Stomach smooth muscle (tissue), 2 donors: ENCODE data around the gene CACNA2D2.
"Not testable (repeated sequence)": the region's sequence is repeated elsewhere in the genome, so short reads cannot be mapped to it uniquely, and the experiment has no call there.

Experiments
- H3K27ac ChIP-seq: one replicate; pipeline ENCODE4 v1.7.0; 2013; ENCODE audit warnings: mild to moderate bottlenecking, low read length, inconsistent platforms
- H3K27me3 ChIP-seq, 2 donors: one replicate each; pipeline ENCODE4 v1.7.0; 2013; ENCODE audit warnings: low read length in 2 of 2; ENCODE audit not compliant: insufficient read depth in 2 of 2, control insufficient read depth in 1 of 2
- H3K36me3 ChIP-seq, 2 donors: one replicate each; pipeline ENCODE4 v1.7.0; 2013; ENCODE audit warnings: low read length in 2 of 2; ENCODE audit not compliant: control insufficient read depth in 2 of 2, insufficient read depth in 2 of 2
- H3K4me1 ChIP-seq: one replicate; pipeline ENCODE4 v1.7.0; 2013; ENCODE audit warnings: low read length; ENCODE audit not compliant: control insufficient read depth, insufficient read depth
- H3K4me3 ChIP-seq, 2 donors: one replicate each; pipeline ENCODE4 v1.7.0; 2013; ENCODE audit warnings: low read length in 2 of 2
- H3K9ac ChIP-seq, 2 donors: one replicate each; pipeline ENCODE4 v1.7.0; 2013; ENCODE audit warnings: low read length in 2 of 2, mild to moderate bottlenecking in 1 of 2
- H3K9me3 ChIP-seq, 2 donors: one replicate each; pipeline ENCODE4 v1.7.0; 2013; ENCODE audit warnings: low read length in 2 of 2; ENCODE audit not compliant: control insufficient read depth in 2 of 2
- donor health status: healthy.
- donor health status: Pancreatic carcinoma.

Gene CACNA2D2

DNA sequence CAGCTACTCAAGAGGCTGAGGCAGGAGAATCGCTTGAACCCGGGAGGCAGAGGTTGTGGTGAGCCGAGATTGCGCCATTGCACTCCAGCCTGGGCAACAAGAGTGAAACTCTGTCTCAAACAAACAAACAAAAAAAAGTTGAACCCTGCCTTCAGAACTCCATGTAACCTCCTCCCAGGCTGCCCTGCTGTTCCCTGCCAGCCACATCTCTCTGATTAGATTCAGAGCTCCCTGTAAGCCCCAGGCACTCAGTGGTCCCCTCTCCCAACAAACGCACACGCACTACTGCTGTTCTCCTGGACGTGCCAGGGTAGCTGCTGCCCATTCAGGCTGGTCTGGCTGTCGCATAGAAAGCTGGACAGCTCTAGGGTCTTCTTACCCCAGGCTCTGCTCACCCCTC lies 9.5 kb upstream of the CACNA2D2 start:
- H3K27me3 ChIP-seq, H3K4me3 ChIP-seq, H3K36me3 ChIP-seq, H3K9ac ChIP-seq, H3K27ac ChIP-seq, H3K9me3 ChIP-seq: not testable (repeated sequence)
- peaks cover 14% of the 10 kb centered on the region for H3K4me1 ChIP-seq

DNA sequence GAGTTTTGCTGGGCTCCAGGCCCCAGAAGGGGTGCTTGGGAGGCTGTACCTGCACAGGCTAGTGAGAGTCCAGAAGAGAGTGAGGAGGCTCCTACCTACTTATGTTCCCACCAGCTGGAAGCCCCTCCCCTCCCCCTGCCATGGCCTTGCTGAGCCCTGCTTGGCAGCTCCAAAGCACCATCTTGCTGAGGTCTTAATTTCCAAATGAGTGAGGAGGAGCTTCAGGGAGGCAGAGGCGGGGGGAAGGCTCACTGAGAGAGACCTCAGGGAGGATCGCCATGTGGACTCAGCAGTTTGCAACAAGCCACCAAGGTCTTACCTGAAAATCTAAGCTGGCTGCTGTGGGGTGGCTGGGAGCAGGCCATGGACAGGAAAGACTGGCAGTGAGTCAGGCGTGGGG lies 8.7 kb upstream of the CACNA2D2 start:
- Histone ChIP-seq H3K4me1 (peaks cover 14% of the 10 kb centered on the region), H3K27ac (no peak overlapping the region), H3K9me3 (no peaks in the 10 kb centered on the region), H3K36me3 (no peaks in the 10 kb centered on the region), H3K27me3 (no peaks in the 10 kb centered on the region), H3K9ac (no peak overlapping the region), H3K4me3 (no peak overlapping the region)

DNA sequence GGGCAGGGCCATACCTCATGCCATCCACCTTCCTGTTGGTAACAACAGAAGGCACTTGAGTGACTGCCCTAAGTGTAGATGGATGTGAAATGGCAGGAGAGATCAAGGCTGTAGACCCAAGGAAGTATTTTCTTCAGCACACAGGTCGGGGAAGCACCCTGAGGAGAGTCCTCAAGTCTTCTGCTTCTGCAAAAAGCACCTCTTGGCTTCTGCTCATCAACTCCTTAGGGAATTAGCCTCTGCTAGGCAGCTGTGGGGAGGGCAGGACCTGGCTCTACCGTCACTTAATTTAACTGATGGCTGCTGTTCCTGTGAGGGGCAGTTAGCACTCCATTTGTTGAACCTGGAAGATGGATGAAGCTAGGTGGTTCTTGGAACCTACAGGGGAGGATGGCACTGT lies 6.9 kb upstream of the CACNA2D2 start:
- H3K4me3 ChIP-seq, result no peak overlapping the region
- H3K27me3 ChIP-seq, result no peaks in the 10 kb centered on the region
- H3K36me3 ChIP-seq, result no peaks in the 10 kb centered on the region
- no peak overlapping the region for H3K27ac ChIP-seq
- no peaks in the 10 kb centered on the region for H3K9me3 ChIP-seq
- H3K9ac ChIP-seq, result no peak overlapping the region
- H3K4me1 ChIP-seq, result no peaks in the 10 kb centered on the region

GRCh38 chr3:50509715-50510114 lies 6.3 kb upstream of the CACNA2D2 start:
- H3K9me3 ChIP-seq, result no peaks in the 10 kb centered on the region
- H3K4me1 ChIP-seq, result no peaks in the 10 kb centered on the region
- H3K4me3 ChIP-seq, result no peak overlapping the region
- H3K27me3 ChIP-seq, result no peaks in the 10 kb centered on the region
- no peak overlapping the region for H3K9ac ChIP-seq
- H3K27ac ChIP-seq, result no peak overlapping the region
- H3K36me3 ChIP-seq, result no peaks in the 10 kb centered on the region

GRCh38 chr3:50508821-50509220 lies 5.4 kb upstream of the CACNA2D2 start:
- Histone ChIP-seq H3K36me3 (no peaks in the 10 kb centered on the region), H3K27me3 (no peaks in the 10 kb centered on the region), H3K4me1 (peaks cover 5% of the 10 kb centered on the region), H3K9me3 (no peaks in the 10 kb centered on the region), H3K27ac (no peak overlapping the region), H3K9ac (no peak overlapping the region), H3K4me3 (no peak overlapping the region)

DNA sequence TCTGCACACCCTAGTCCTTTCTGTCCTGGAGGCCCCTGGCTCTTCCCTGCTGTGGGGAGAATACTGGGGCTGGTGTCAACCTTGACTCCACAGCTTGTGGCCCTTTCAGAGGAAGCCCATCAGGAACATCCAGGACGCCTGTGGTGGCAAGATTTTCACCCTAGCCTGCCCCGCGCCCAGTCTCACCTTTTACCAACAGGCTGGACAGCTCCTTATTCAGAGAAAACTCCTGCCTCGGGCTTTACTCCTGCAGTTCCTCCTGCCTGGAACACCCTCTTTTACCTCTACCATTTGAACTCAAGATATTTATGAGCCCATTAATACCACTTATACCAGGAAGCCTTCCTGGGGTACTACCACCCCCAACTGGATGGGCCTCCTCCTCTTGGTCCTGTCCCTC lies 2.7 kb upstream of the CACNA2D2 start:
- Histone ChIP-seq H3K27ac (no peak overlapping the region), H3K27me3 (no peaks in the 10 kb centered on the region), H3K36me3 (no peaks in the 10 kb centered on the region), H3K9me3 (no peaks in the 10 kb centered on the region), H3K4me3 (no peak overlapping the region), H3K4me1 (peaks cover 19% of the 10 kb centered on the region), H3K9ac (no peak overlapping the region)

GRCh38 chr3:50504681-50505080 lies 1.2 kb upstream of the CACNA2D2 start:
- H3K27me3 ChIP-seq, result peaks cover 0 to 4% of the 10 kb centered on the region in 2 donors
- H3K36me3 ChIP-seq, result no peaks in the 10 kb centered on the region
- no peak overlapping the region for H3K27ac ChIP-seq
- H3K9ac ChIP-seq, result no peak overlapping the region
- no peaks in the 10 kb centered on the region for H3K9me3 ChIP-seq
- peaks cover 19% of the 10 kb centered on the region for H3K4me1 ChIP-seq
- H3K4me3 ChIP-seq, result no peak overlapping the region

GRCh38 chr3:50502584-50503423 lies 630 bp downstream of the CACNA2D2 start:
- Histone ChIP-seq H3K4me3 (peak overlapping the region; percentile 56 to 76), H3K27me3 (peaks cover 0 to 4% of the 10 kb centered on the region in 2 donors), H3K9ac (peak overlapping the region; percentile 21 to 55), H3K27ac (no peak overlapping the region), H3K4me1 (peaks cover 19% of the 10 kb centered on the region), H3K9me3 (no peaks in the 10 kb centered on the region), H3K36me3 (no peaks in the 10 kb centered on the region)

DNA sequence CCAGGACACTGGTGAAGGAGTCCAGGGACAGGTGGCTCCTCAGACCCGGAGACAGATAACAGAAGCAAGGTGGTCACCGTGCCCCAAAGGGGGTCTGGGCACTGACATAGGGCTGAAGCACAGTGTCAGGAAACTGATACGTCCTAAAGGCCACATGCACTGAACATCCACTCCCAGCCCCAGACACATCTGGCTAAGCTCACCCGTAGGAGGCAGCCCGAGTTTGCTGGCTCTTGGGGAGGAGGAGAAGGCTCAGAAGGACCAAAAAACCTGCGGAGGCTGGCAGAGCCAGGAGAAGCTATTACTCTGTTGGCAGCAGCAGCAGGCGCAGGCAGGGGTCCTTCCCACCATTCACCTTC lies 1.2 kb downstream of the CACNA2D2 start:
- Histone ChIP-seq H3K36me3 (no peaks in the 10 kb centered on the region), H3K9ac (peak overlapping the region in 1 of 2 donors; percentile 55), H3K27ac (no peak overlapping the region), H3K27me3 (peaks cover 0 to 4% of the 10 kb centered on the region in 2 donors), H3K4me1 (peaks cover 19% of the 10 kb centered on the region), H3K9me3 (no peaks in the 10 kb centered on the region), H3K4me3 (peak overlapping the region; percentile 56 to 76)

DNA sequence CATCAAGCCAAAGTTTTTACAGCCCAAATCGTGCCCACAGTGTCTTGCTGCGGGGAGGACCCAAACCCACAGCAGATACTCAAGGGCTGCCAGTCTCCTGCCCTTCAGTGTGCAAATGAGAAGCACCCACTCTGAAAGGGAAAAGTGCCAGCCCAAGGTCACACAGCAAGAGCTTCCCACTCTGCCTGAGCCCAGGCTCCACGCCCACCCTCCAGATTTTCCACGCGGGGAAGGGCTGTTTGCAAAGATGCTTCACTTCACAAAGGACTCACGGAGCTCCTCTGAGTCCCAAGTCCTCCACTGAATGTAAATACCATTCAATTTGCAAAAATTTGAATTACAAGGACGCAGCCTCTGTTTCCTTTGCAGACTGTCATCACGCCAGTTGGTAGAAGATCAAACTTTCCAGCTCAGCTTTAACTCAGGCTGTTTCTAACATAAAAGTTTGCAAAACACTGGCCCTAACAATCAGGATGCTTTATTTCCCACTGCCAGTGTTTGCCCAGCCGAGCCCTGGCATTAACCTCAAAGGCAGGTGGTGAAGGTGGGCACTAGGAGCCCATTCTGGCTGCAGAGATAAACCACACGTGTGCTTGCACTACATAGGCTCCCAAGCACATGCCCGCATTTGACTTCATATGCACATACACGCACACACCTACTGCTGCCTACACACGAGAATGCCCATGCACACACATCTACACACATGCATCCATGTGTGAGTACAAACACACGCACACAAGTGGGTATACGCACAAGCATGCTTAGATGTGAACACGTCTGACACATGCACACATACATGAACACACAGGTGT lies 7.6 kb downstream of the CACNA2D2 start:
- Histone ChIP-seq H3K4me1 (peaks cover 2% of the 10 kb centered on the region), H3K9me3 (no peaks in the 10 kb centered on the region), H3K9ac (no peak overlapping the region), H3K27me3 (peaks cover 0 to under 1% of the 10 kb centered on the region in 2 donors), H3K27ac (no peak overlapping the region), H3K4me3 (no peak overlapping the region), H3K36me3 (no peaks in the 10 kb centered on the region)

GRCh38 chr3:50494126-50494525 lies 9.3 kb downstream of the CACNA2D2 start:
- Histone ChIP-seq H3K27ac (no peak overlapping the region), H3K36me3 (no peaks in the 10 kb centered on the region), H3K9ac (no peak overlapping the region), H3K4me3 (no peak overlapping the region), H3K4me1 (peaks cover 2% of the 10 kb centered on the region), H3K9me3 (no peaks in the 10 kb centered on the region), H3K27me3 (no peaks in the 10 kb centered on the region)
